HG03565 (cell line): ENCODE data around the gene SLC35A4.
"Not testable (repeated sequence)": the region's sequence is repeated elsewhere in the genome, so short reads cannot be mapped to it uniquely, and the experiment has no call there.

Source experiments
- ATAC-seq: cut with Tn5 transposase; IDR thresholded peaks from one replicate; pipeline ENCODE4 v1.9.1; 2021; ENCODE audit warnings: mild to moderate bottlenecking, moderate library complexity; ENCODE audit not compliant: unreplicated experiment

The SLC35A4 gene

DNA sequence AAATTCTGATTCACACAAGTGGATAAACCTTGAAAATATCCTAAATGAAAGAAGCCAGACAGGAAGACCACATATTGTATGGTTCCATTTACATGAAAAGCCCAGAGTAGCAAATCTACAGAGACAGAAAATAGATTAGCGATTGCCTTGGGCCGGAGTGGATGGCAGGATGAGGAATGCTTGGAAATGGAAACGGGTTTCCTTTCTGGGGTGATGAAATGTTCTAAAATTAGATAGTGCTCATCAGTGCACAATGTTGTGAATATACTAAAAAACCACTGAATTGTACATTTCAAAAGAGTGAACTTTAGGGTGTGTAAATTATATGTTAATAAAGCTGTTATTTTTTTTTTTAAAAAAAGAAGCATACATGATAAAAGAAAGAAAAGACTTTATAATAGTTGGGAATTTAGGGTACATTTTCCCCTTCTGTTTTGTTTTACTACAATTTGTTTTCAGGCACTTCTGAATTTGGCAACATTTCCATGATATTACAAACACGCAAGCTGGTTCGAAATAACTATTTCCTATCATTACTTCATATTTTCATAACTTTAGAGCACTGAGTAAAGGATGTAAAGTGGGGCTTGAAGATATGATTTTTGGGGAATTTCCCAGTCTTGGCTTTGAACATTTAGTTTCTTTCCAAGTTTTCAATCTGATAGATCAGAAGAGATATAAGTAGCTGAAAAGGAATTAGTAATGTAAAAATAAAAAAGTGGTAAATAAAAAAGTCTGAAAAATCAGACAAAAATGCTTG is 23.9 kb downstream of the SLC35A4 start:
- no peak for ATAC-seq

GRCh38 chr5:140590861-140591260 is 26.2 kb downstream of the SLC35A4 start:
- no peak for ATAC-seq

DNA sequence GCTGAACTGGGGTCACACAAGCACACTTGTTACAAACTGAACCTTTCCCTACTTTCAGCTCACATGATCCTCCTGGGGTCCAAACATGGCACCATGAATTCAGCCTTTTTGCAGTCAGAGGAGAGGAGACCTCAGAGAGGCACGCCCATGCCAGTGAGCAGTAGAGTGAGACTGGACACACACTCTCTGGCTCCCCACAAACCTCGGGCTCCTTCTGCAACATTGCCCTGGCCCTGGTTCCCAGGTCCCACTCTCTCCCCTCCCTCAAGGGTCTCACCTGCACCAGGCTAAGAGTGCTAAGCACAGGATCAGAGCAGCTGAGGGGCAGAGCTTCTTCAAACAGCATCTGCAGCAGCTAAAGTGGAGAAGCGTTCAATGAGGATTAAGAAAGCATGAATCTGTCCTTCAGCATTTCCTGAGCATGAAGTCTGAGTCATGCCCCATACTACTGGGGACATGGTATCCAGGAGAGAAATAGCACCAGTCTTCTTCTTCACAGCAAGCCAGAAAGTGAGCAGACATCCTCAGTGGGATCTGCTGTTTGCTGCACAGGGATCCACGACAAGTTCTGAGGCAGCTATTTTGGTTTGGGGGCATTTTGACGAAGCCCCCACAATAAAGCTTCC is 27.2 kb downstream of the SLC35A4 start:
- no peak for ATAC-seq

DNA sequence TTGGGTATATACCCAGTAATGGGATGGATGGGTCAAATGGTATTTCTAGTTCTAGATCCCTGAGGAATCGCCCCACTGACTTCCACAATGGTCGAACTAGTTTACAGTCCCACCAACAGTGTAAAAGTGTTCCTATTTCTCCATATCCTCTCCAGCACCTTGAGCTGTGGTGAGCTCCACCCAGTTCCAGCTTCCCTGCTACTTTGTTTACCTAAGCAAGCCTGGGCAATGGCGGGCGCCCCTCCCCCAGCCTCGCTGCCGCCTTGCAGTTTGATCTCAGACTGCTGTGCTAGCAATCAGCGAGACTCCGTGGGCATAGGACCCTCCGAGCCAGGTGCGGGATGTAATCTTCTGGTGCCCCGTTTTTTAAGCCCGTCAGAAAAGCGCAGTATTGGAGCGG is 28.4 kb downstream of the SLC35A4 start:
- not testable (repeated sequence) for ATAC-seq

DNA sequence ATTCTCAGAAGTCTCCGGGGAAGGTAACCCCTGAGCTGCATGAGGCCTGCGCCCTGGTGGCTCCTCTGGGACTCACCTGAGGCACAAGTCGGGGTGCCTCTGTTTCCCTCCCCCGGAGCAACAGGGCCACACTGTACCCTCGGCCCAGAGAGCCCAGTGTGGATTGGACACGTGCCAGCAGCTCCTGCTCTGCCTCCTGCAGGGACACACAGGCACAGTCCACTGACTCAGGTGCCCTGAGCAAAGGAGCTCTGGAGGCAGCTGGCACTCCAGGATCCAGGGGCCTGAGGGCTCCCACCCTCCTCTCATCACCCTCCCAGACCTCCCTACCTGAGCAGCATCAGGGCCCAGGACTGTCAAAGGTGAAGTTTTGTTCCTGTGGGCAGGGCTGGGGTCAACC is 29.5 kb downstream of the SLC35A4 start:
- ATAC-seq: no peak

- no peak for ATAC-seq
Measured at GRCh38 chr5:140595538-140596300, 31.1 kb downstream of the SLC35A4 start.

- ATAC-seq: no peak
Measured at GRCh38 chr5:140596321-140596741, 31.7 kb downstream of the SLC35A4 start.

DNA sequence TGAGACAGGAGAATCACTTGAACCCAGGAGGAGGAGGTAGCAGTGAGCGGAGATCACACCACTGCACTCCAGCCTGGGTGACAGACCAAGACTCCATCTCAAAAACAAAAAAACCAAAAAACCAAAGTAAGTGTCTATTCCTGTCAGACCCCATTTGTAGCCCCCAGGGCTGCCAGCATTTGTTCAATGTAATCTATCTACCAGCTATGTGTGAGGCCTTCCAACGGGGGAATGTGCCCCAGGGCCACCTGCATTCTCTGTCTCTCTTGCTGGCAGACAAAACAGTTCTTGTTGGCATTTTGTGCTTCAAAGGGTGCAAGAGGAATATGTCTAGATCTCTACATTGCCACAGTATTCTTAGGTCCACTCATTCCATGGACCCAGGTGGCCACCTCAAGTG is 34.2 kb downstream of the SLC35A4 start:
- no peak for ATAC-seq

DNA sequence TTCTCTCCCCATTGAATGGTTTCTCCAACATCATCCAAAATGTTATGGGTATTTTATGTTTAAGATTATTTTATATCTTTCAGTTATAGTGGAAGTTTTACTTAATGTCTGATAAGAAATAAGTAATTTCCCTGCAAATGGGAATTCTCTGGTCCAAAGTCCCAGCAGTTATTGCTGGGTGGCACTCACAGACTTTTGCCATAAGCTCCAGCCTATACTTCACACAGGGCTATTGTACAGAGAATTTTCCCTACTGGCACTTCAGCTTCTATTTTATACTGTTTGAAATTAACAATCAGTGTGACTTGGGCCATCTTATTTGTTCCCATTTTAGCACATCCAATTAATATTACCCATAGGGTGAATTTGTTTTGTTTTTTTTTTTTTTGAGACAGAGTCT is 35.5 kb downstream of the SLC35A4 start:
- ATAC-seq: no peak

DNA sequence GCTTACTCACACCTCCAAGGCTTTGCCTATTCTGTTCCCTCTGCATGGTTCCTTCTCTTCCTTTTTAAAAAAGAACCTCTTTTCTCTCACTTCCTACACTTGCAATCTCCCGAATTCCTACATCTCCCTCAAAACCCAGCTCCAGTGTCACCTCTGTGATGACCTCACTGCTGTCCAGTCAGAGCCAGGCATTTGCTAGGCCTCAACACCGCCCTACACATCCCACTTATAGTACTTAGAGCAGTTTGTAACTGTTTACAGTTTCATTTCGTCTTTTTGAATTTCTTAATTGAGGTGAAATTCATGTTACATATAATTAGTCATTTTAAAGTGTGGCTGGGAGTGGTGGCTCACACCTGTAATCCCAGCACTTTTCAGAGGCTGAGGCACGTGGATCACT is 37.5 kb downstream of the SLC35A4 start:
- no peak for ATAC-seq

DNA sequence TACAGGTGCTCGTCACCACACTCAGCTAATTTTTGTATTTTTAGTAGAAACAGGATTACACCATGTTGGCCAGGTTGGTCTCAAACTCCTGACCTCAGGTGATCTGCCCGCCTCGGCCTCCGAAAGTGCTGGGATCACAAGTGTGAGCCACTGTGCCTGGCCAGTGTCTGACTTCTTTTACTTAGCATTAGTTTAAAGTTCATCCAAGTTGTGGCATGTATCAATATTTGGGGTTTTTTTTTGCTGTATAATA is 38.7 kb downstream of the SLC35A4 start:
- ATAC-seq: not testable (repeated sequence)

DNA sequence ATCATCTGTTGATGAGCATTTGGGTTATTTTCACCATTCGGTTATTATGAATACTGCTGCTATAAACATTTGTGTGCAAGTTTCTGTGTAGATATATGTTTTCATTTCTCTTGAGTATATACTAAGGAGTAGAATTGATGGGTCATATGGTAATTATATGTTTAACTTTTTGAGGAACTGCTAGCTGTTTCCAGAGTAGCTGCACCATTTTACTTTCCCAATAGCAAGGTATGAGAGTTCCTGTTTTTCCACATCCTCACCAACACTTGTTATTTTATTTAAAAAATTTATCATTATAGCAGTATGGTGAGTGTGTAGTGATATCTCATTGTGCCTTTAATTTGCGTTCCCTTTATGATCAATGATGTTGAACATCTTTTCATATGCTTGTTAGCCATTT is 39.1 kb downstream of the SLC35A4 start:
- ATAC-seq: no peak

- no peak for ATAC-seq
Measured at GRCh38 chr5:140605879-140606278, 41.3 kb downstream of the SLC35A4 start.

GRCh38 chr5:140607031-140607430 is 42.4 kb downstream of the SLC35A4 start:
- no peak for ATAC-seq

DNA sequence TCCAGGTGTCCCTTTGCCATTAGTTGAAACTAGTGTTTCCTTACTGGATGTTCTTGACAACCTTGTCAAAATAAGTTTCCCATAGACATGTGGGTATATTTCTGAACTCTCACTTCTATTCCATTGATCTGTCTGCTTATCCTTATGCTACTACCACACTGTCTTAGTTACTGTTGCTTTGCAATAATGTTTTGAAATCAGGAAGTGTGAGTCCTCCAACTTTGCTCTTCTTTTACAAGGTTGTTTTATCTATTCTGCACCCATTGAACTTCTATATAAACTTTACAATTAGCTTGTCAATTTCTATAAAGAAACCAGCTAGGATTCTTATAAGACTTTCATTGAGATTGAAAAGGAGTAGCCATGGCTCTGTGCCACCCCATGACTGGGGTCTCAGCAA is 44.1 kb downstream of the SLC35A4 start:
- ATAC-seq: no peak

- ATAC-seq: no peak
Measured at GRCh38 chr5:140609126-140609525, 44.5 kb downstream of the SLC35A4 start.

DNA sequence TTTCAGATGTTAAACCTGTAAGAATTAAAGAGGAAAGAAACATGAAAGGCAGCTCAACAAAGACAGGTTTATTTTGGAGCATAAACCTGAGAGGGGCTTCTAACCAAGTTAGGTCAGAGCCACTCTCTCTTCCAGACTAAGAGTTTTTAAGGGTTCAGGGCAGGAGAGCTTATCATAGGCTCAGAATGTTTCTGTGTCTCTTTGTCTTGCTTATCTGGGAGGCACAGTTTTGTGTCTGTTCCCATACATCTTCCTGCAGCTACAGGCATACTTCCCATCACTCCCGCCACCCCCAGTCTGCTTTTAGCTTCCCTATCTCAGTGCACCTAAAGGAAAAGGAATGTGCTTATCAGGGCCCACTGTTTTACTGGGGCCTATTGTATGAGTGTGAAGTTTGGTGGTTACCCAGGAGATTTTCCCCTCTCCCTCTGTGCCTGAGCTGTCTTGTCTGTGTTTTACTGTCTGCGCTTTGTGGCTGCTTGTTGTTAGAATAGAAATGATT is 46.4 kb downstream of the SLC35A4 start:
- no peak for ATAC-seq
